Lower leg skin (tissue), 3 donors: ENCODE measurements around the gene USP40.

Experiments used
- CTCF ChIP-seq, 3 donors: fragments of 450-650 bp; IDR thresholded peaks; one replicate each; pipeline ENCODE4 v1.5.1; 2016; ENCODE audit warnings: antibody characterized with exemption in 3 of 3, mild to moderate bottlenecking in 3 of 3, moderate library complexity in 2 of 3
- POLR2A ChIP-seq, 2 donors: fragments of 450-650 bp; IDR thresholded peaks; one replicate each; pipeline ENCODE4 v1.6.1; 2016 to 2017; ENCODE audit warnings: antibody characterized with exemption in 2 of 2, mild to moderate bottlenecking in 1 of 2, moderate library complexity in 1 of 2

DNA sequence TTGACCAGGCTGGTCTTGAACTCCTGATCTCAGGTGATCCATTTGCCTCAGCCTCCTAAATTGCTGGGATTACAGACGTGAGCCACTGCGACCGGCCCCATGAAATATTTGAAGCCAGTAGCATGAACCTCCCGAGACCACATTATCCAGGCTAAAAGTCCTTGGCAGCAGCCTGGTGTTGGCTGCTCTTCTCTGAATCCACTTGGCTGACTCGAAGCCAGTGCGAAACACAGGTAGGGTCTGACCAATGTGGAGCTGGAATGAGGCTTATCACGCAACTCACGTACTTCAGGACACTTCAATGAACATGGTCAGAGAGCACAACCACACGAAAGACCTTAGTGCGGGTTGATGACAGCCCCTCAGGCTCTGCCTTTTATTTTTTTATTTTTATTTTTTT is 38.4 kb downstream of the USP40 start:
- no peak for TF ChIP-seq CTCF (IDR thresholded peaks at IDR 0.05)
- TF ChIP-seq POLR2A (IDR thresholded peaks at IDR 0.05) = no peak
